AG10803 (cell line): ENCODE data around the gene SULF2.

Experiments used
- DNase-seq: peaks from one replicate; pipeline ENCODE4 v3.0.0; 2010; ENCODE audit warnings: low read depth
- H3K4me3 ChIP-seq: 2 replicates; pipeline ENCODE4 v1.5.1; 2011; ENCODE audit warnings: mild to moderate bottlenecking, low read length, control low read depth
- TF ChIP-seq, protein P1 (sequence below): conservative IDR thresholded peaks from 2 replicates; pipeline ENCODE4 v1.5.1; 2011; ENCODE audit warnings: mild to moderate bottlenecking, low read length, control low read depth, inconsistent platforms

The SULF2 gene

GRCh38 chr20:47733892-47734291, 51.4 kb downstream of the SULF2 start:
- TF ChIP-seq, protein P1, sequence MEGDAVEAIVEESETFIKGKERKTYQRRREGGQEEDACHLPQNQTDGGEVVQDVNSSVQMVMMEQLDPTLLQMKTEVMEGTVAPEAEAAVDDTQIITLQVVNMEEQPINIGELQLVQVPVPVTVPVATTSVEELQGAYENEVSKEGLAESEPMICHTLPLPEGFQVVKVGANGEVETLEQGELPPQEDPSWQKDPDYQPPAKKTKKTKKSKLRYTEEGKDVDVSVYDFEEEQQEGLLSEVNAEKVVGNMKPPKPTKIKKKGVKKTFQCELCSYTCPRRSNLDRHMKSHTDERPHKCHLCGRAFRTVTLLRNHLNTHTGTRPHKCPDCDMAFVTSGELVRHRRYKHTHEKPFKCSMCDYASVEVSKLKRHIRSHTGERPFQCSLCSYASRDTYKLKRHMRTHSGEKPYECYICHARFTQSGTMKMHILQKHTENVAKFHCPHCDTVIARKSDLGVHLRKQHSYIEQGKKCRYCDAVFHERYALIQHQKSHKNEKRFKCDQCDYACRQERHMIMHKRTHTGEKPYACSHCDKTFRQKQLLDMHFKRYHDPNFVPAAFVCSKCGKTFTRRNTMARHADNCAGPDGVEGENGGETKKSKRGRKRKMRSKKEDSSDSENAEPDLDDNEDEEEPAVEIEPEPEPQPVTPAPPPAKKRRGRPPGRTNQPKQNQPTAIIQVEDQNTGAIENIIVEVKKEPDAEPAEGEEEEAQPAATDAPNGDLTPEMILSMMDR: no peak
- no peak overlapping the region for H3K4me3 ChIP-seq
- DNase-seq: no peak

DNA sequence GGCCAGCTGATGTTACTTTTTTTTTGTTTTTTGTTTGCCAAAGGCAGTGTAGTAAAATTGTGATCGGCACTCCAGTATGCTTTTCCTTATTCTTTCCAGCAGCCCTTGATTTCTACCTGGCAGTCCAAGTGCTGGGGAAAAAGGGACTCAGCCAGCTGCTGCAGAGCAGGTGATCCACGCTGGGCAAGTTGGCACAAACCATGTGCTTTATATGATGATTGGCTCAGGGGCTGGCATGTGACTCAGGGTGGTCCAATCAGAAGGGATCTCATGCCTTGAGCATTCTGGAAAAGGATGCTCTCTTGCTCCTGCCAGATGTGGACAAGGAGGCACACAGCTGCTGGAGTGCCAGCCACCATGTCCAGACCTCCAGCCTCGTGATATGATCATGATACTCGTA, 54.5 kb downstream of the SULF2 start:
- TF ChIP-seq, protein P1: no peak
- DNase-seq: no peak

DNA sequence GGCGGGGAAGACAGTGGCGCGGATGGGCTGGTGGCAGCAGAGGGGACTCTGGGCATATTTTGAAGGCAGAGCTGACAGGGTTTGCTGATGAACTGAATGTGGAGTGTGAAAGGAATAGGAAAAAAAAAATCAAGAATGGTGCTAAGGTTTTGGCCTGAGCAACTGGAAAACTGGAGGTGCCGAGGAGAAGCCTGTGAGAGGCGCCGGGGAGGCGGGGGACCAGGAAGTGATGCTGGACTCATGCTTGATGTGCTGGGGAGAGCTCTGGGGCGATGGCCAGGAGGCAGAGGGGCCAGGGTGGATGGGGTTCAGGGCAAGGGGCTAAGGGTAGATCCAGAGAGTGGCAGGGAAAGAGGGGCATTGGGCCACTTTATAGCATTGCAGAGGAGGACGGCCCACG, 55.8 kb downstream of the SULF2 start:
- H3K4me3 ChIP-seq: no peak overlapping the region
- DNase-seq: no peak
- TF ChIP-seq, protein P1: no peak

More for the DNA sequence above, 54.5 kb downstream of the SULF2 start:
- no peak overlapping the region for H3K4me3 ChIP-seq

DNA sequence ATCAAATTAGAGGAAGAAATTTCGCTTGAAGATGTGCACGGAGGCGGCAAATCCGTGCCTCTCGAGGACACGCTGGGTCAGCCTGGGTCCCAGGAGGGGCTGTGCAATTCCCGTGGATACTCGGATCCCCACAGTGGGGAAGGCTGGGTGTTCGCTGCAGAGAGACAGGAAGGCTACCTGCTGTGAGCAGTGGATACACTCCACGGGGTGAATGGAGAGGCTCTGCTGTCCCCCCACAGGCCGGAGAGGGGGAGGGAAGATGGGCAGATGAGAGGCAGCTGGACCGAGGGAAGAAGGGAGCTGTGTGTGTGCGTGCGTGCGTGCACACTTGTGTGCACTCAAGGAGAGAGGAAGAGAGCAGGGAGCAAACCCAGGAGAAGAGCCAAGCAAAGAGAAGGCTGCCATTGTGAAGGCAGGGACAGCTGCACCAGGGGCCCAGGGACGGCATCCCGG, 57.3 kb downstream of the SULF2 start:
- no peak for DNase-seq
- no peak overlapping the region for H3K4me3 ChIP-seq
- TF ChIP-seq, protein P1: no peak

GRCh38 chr20:47727170-47727880, 58.0 kb downstream of the SULF2 start:
- TF ChIP-seq, protein P1: no peak
- DNase-seq: no peak
- H3K4me3 ChIP-seq: no peak overlapping the region

DNA sequence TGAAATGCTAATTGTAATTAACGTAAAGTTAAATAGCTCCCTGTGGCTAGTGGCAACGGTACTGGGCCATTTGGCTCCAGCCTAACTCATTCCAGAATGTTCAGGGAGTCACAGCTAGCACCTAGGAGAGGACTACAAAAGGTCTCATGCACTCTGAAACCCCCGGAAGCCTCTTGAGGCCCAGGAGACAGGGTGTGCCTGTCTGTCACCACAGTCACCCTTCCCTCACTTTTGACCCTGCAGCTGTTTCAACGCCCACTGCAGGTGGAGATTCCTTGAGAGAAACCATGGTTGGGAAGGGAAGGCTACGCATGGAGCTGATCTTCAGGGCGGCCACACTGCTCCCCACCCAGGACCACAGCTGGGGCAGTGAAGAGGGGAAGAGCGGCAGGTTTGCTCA, 58.6 kb downstream of the SULF2 start:
- DNase-seq: no peak
- TF ChIP-seq, protein P1: no peak
- H3K4me3 ChIP-seq: no peak overlapping the region

- TF ChIP-seq, protein P1: peak; percentile 88
- no peak overlapping the region for H3K4me3 ChIP-seq
- peak; percentile 79 for DNase-seq
Measured at GRCh38 chr20:47725248-47725973, 59.9 kb downstream of the SULF2 start.
